T-helper 9 cell (primary cell): ENCODE results near the gene CDH23.
"Not testable (repeated sequence)": the region's sequence is repeated elsewhere in the genome, so short reads cannot be mapped to it uniquely, and the experiment has no call there.

Experiments
- DNase-seq: peaks from one replicate; pipeline ENCODE4 v3.0.0-alpha.2; 2020
- total RNA-seq, 2 donors: gene quantifications; one replicate each; lab custom pipeline; 2026; lab: John Stamatoyannopoulos, UW

The CDH23 gene
- 6.8 to 26.1 reads per million in 2 donors for total RNA-seq

DNA sequence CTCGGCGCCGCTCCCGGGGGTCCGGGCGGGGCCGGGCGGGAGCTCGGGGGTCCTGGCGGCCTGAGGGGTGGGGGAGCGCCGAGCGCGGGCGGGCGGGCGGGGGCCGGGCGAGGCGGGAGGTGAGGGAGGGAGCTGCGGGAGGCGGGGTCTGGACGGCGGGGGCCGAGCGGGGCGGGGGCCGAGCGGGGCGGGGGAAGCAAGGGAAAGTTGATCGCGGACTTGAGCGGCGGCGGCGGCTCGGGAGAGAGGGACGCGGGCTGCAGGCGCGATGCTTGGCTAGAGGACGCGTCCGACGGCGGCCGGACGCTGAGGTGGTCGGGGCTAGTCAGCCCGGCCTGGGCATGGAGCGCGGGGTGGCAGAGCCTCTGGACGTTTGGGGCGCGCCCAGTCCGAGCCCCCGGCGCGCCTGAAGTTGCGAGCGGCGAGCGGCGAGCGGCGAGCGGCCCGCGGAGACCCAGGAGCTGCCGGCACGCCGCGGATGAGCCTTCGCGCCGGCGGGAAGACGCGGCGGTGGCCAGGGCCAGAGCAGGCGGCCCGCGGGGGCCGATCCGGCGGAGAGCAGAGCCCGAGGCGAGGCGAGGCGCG lies at the start of gene CDH23:
Gene CDH23 (plus strand): TSS at position 210 of the 585 bp plus-strand sequence. CDS start 42,912 bp downstream, outside the sequence.
- no peak for DNase-seq

DNA sequence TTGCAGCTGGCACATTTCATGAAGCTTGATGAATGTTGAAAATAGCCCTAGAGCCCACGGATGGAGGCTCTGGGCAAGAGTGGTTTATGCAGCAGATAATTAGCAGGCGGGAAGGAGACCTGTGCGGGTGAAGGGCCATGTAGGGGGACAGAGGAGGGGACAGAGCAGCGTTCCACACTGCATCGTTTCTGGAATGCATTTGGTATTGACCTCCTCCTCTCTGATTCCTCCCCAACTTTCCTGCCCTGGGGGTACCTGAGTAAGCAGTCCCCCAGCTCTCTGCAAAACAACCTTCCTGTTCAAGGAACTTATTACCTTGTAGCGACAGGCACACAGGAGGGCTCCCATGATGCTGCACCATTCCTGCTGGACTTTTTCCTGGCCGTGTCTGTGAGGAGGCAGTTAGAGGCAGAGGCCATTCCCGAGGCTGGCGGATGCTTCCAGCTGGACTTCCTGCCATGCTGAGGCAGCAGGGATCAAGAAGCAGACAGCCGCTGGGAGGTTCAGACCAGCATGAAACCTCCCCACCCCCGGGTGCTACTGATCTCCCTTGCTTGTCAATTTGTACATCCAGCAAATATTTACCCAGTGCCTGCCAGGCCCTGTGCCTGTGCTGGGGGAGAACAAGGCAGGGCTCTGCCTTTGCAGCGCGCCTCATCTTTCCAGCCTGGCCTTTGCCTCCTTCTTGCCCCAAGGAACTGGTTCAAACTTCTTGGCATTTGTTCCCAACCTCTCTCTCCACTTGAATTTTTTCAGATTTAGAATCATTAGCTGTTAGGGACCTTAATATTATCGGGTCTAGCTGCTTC lies 48.9 kb upstream of the CDH23 start:
- no peak for DNase-seq

DNA sequence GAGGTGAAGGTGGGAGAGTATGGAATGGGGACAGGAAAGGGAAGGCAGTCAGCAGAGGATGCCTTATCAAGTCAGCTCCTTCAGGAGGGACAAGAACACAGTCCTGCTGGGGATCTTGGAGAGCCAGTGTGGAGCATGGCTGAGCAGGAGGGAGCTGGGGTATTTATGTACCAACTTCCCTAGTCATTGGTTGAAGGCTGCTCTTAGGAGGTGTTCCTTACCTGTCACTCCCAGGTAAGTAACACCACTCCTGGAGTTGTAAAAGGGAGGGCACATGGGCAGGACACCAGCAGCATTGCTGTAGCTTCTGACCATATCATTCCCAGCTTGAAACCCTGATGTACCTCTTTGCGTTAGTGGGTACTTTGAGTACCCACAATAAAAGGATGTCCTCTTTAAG lies 47.9 kb upstream of the CDH23 start:
- no peak for DNase-seq

DNA sequence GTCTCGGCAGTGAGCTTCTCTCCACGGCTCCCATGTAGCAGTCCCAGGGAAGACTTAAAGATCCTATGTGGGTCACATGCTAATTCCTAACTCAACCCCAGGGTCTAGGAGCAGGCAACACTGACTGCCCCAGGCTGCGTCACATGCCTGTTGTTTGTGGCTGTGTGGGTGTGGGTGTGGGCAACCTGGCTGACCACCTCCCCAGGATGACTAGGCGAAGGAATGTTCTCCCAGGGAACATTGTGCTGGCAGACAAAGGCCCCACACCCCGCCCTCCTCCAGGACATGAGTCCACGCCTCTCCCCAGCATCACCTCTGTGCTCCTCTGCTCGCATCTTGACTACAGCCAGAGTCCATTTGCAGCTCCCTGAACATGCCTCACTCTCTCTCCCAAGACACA lies 47.3 kb upstream of the CDH23 start:
- DNase-seq, result no peak

DNA sequence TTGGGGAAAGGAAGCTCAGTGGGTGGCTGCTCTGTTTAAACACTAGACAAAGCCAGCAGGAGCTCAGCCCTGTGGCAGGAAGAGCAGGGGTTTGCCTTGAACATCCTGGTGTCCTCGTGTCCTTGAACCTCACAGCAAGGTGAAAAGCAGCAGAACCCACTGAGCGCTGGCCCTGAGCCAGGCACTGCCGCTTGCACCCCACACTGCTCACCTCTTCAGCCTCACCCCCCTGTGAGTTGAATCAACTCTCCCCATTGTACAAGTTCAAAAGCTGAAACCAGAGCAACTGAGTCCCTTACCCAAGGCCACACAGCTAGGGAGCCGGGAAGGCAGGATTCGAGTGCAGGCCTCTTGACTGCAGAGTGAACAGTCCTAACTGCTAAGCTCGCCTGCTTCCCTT lies 45.6 kb upstream of the CDH23 start:
- DNase-seq, result no peak

DNA sequence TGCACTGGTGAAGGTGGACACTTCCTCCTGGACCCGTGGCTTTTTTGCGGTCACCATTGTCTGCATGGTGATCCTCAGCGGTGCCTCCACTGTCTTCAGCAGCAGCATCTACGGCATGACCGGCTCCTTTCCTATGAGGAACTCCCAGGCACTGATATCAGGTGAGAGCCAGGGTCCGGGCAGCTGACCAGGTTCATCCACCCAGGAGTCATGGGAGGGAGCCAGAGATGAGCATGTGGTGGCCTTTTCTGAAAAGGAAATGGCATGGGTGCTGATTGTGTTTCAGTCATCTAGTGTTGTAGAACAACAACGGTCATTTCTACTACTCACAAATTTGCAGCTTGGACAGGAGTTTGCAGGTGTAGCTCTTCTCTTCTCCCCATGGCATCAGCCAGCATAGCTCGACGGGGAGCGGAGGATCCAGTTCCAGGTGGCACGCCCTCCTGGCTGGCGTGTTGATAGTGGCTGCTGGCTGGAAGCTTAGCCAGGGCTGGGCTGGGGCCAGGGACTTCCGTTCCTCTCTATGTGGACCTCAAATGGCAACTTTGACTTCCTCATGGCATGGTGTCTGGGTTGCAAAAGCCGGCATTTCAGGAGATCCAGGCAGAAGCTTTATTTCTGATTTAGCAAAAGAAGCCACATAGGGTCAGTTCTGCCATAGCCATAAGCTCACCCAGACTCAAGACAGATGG lies 44.9 kb upstream of the CDH23 start:
- DNase-seq, result no peak

DNA sequence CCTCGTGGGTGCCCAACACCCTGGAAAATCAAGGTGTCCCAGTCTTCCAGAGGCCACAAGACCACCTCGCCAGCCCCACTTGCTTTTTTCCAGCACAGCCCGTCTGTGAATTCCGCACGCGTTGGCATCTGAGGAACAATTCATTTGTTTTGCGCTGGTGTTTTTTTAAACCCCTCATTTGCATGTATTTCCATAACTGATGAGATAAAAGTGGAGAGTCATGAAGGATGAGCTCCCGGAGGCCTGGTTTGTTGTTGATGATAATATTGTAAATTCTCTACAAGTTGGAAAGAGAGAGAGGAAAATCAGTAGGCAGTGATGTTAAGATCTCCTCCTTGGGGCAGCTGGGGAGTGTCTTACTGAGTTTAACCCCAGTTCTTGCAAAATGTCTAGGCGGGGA lies 43.1 kb upstream of the CDH23 start:
- DNase-seq, result no peak

DNA sequence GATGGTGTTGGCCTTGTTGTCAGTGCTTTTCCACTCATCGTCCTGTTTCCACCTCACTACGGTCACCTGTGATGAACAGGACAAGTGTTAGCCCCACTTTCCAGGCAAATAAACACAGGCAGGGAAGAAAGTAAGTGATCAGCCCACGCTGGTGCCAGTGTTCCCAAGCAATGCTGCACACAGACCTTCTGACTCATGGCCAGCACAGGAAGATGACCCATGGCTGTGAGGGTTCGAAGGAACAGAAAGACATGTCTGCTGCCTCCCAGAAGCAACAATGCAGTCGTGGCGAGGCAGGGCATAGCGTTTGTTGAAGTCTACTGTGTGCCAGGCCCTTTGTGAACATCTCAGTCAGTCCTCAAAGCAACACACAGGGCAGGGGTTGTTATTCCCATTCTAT lies 41.9 kb upstream of the CDH23 start:
- no peak for DNase-seq

DNA sequence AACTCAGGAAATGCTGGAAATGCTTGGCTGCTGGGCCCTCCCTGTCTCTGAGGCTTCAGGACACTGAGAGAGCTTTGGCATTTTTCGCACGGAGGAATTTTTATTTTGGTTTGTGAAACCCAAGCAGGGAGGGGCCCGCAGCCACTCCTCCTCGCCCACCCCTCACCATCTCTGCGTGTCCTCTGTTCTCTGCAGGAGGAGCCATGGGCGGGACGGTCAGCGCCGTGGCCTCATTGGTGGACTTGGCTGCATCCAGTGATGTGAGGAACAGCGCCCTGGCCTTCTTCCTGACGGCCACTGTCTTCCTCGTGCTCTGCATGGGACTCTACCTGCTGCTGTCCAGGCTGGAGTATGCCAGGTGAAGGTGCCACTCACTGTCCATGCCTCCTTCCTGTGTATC lies 40.8 kb upstream of the CDH23 start:
- no peak for DNase-seq

DNA sequence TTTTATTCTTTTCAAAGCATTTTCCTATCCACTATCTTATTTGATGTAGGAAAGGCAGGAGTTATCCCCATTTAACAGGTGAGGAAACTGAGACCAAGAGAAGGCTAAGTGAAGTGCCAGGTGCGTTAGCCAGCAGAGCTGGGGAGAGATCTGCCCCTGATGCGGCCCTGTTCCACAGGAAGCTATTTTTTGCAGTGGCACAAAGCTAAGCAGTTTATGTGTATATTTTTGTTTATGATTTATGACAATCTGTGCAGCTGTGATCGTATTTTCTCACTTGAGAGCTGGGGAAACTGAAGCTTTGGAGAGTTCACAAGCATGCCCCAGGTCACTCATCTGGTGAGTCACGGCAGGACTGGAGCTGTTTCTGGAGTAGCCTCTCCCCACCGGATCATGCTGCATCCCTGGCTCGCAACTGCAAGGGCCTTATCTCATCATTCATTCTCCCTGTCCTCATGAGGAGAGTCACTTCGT lies 38.9 kb upstream of the CDH23 start:
- no peak for DNase-seq

DNA sequence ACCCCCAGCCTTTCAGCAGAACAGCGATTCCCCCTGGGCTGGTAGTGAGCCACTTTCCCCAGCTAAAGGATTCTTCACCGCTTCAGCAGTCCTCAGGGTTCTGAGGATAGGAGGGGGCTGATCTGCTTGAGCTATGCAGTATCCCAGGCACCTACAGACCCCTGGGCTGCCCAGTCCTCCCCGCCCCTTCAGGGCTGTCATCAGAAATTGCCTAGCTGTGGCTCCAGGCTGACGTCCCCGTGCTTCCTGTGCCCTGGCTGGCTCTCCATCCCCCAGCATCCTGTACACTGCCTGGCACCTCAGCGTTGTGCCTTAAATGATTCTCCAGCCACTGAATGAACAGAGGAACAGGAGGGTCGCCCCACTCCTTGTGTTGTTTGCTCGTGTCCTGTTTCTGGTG lies 38.4 kb upstream of the CDH23 start:
- no peak for DNase-seq

DNA sequence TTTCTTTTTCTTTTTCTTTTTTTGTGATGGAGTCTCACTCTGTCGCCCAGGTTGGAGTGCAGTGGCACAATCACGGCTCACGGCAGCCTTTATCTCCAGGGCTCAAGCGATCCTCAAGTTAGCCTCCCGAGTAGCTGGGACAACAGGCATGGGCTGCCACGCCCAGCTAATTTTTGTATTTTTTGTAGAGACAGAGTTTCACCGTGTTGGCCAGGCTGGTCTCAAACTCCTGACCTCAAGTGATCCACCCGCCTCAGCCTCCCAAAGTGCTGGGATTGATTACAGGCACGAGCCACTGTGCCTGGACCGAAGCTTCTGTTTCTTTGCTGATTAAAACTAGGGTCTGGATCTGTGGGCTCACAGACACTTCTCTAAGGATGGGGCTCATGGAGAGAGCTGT lies 37.8 kb upstream of the CDH23 start:
- not testable (repeated sequence) for DNase-seq

DNA sequence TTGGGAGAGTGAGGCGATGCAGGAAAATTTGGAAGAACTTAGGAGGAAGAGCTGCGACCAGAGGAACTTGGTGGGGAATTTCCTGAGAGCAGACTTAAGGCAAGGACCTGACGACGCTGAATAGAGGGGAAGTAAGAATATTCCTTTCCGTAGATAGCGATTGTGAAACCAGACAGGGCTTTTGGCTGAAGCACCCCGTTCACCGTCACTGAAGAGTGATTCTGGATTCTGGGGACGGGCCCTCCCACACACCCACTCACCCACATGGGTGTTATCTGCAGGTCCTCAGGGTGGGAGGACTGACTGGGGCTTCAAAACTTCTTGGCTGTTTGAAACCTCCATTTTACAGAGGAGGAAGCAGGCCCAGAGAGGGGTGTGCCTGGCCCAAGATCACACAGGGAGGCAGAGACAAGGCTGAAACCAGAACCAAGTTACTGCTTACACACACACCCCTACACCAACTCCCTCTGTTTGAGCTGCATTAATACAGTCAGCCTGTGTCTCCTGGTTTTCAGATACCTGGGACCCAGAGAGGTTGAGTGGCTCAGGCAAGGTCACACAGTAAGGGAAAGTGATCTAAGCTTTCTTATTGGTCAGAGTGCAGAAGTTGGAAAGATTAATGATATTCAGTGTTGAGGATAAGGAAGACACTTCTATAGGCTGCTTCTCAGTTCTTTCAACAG lies 37.2 kb upstream of the CDH23 start:
- DNase-seq, result no peak

DNA sequence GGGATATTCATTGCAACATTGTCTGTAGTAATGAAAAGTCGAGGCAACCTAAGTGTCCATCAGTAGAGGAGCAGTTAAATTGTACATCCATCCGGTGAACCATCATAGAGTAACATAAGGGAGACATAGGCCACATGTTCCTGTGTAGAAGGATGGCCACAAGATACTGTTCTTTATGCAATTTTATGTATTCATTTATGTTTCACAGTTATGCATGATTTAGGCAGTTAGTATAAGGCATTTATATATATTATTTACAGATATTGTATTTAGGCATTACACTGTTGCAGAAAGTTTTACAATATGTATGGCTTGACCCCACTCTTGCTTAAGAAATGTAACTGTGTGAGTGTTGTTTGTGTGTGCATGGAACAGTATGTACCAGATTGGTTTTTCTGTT lies 36.0 kb upstream of the CDH23 start:
- no peak for DNase-seq

DNA sequence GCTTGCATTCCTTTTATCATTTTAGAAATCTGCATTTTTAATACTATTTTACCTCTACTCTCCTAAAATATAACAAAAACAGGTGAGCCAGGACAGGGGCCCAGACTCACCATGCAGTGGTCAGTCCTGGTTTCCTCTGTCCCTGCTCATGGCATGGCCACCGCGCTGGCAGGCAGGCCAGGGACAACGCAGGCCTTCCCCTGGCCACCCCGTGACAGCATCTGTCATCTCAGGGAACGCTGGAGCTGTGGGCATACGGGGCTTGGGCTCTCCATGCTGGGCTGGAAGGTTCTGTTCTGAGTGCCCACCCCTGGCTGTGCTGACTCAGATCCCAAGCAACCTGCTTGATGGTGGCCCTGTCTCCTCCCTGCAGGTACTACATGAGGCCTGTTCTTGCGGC lies 35.1 kb upstream of the CDH23 start:
- no peak for DNase-seq

DNA sequence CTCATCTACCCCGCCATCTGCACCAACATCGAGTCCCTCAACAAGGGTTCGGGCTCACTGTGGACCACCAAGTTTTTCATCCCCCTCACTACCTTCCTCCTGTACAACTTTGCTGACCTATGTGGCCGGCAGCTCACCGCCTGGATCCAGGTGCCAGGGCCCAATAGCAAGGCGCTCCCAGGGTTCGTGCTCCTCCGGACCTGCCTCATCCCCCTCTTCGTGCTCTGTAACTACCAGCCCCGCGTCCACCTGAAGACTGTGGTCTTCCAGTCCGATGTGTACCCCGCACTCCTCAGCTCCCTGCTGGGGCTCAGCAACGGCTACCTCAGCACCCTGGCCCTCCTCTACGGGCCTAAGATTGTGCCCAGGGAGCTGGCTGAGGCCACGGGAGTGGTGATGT lies 34.6 kb upstream of the CDH23 start:
- DNase-seq, result no peak

DNA sequence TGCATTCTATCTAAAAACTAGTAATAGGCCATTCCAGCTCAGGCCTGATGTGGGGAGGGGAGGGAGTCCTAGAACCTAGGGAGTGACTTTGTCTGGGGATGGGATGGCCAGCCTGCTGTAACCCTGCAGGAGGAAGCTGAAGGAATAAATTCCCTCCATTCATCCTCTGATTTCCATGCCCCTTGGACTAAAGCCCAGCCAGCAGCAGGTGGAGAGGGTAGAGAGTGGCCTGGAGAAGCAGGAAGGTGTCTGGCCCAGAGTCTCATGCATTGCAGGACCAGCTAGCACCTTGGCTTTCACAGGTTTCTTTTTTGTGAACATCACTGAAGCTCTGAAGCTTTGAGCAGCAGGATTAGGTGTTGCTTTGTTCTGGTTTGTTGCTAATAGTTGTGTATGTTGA lies 32.8 kb upstream of the CDH23 start:
- DNase-seq, result no peak

DNA sequence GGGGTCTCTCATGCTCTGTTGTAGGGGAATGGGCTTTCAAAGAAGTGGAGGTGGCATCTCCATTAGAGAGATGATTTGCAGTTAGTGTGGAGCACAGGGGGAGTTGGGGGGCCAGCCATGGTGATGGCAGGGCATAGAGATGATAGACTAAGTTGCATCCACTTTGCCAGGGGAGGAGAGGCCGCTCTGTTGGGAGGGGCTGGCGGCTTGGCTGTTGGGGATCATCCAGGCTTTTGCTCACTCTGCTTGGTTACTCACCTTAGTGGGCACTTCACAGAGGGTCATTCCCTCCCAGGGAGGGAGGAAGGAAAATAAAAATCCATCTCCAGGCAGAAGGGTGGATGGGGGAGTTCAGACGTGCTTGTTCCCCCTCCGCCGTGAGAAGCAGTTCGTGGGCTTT lies 31.4 kb upstream of the CDH23 start:
- DNase-seq, result no peak

DNA sequence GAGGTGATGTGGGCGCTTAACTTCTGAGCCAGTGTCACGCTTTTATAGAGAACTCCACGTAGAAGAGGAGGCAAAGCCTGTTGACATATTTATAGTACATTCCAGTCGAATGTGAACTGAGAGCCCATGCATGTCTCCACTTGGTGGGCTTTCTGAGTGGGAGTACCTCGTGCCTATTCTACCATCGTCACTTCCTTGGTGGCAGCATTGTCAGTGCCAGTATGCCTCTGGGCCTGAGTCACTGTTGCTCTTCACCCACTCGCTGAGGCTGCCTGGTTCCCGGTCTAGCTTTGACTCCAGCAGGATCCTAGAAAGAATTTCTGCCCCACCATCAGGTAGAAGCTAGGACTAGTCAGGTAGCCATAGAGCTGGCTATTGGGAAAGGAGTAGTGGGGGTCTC lies 30.0 kb upstream of the CDH23 start:
- DNase-seq, result no peak

DNA sequence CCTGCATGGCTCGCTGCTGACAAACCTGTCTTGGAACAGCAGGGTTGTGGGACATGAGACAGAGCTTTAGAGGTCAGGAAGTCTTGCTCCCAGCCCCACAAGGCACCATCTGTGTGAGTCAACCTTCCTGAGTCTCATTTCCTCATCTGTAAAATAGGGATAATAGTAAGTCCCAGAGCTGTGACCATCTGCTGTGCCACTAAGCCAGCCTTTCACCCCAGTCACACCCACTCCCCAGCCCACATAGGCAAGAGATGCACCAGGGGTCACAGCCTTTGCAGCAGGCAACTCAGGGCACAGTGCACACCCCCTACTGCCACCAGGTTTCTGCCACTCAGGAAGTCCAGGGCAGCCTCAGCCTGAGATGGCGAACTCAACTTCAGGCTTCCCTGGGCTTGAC lies 29.4 kb upstream of the CDH23 start:
- no peak for DNase-seq

DNA sequence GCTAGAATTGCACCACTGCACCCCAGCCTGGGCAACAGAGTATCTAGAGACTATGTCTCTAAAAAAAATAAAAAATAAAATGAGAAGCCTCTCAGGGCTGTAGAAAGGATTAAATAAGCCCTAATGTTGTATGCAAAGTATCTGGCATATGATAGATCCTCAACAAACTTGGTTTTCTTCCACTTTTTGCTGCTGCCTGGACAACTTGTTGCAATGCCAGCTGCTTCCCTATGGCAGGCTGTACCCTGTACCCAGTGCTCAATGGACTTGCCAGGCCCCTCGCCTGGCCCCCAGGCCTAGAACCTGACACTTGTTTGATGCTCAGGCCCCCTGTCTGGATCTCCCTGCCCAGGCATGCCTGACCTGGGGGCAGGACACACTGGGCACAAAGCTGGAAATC lies 28.5 kb upstream of the CDH23 start:
- no peak for DNase-seq

DNA sequence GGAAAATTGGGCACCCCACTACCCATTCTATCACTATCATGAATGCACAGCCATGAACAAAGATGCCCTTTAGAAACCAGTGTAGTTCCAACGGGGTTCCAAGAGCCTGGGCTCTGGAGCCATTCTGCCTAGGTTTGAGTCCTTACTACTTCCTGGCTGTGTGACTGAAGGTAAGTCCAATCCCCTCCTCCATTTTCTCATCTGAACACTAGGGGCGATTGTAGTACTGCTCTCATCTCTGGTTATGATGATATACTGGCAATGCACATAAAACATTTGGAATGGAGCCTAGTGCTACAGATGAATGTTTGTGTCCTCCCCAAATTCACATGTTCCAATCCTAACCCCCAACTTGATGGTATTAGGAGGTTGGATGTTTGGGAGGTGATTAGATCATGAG lies 28.1 kb upstream of the CDH23 start:
- DNase-seq, result no peak

DNA sequence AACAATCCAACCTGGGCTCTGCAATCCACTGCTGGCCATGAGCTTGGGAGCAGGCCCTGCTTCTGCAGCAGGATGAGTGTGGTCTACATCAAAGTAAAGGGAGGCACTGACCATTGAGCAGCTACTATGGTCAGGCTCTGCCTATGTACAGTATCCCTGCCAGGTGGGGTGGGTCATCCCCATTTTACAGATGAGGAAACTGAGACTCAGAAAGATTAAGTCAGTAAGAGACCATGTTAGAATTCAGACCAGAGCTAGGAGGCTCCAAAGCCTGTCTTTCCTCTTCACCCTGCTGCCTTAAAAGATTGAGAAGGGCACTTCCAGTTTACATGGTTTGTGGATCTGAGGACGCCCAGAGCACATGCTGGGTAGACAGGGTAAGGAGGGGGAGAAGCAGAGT lies 27.1 kb upstream of the CDH23 start:
- DNase-seq, result no peak
